HepG2 (cell line): Measurements from ENCODE around the gene DAB1. TPM values are rescaled to one million over a fixed set of nuclear protein-coding genes. Genes with fewer than 3 reads are reported as not detected.

Experiments used
- ATAC-seq: fragments of 200-7000 bp; cut with Tn5 transposase; 3 replicates; pipeline ENCODE4 v1.9.1; 2020; ENCODE audit warnings: mild to moderate bottlenecking, moderate library complexity
- BruUV-seq: library from RNA; stranded (reverse); fragments of 400-500 nt; replicated peaks from 2 replicates; lab custom pipeline; 2021; lab: Mats Ljungman, UMichigan
- CTCF ChIA-PET: fragments of 300-600 bp; formaldehyde crosslinking; extraction: SDS; loops from one replicate; lab custom pipeline; 2021; ENCODE audit warnings: low total read pairs, inconsistent platforms, low intra/inter-chr PET ratio; lab: Yijun Ruan, JAX
- POLR2A ChIA-PET: fragments of 350-600 bp; sonication (Branson Sonifier 250); formaldehyde crosslinking; loops from one replicate; lab custom pipeline; 2020; ENCODE audit warnings: antibody characterized with exemption, inconsistent platforms; lab: Yijun Ruan, JAX
- DNase-seq: peaks from one replicate; pipeline ENCODE4 v3.0.0-alpha.2; 2015; ENCODE audit warnings: low spot score
- FAIRE-seq: peaks from 3 replicates; lab custom pipeline; 2011; peaks lifted over from hg19 to GRCh38; lab: Jason Lieb, UNC
- H2AFZ ChIP-seq: one replicate; pipeline ENCODE4 v1.6.1; 2011; ENCODE audit warnings: low read length, inconsistent platforms
- H3K27ac ChIP-seq: fragments of 300-600 bp; 3 replicates; pipeline ENCODE4 v1.8.0; 2011; ENCODE audit warnings: mixed run types, mild to moderate bottlenecking, mixed read lengths, low read length, inconsistent platforms; ENCODE audit not compliant: insufficient read depth; ENCODE audit errors: extremely low read length
- H3K27me3 ChIP-seq, 2 experiments: fragments of 200-600 bp in 1 of 2; 2 replicates in 1 of 2; 3 replicates in 1 of 2; pipeline versions ENCODE4 v1.6.0 to v1.8.0; 2011; ENCODE audit warnings: low read length in 2 of 2, mild to moderate bottlenecking in 2 of 2, moderate library complexity in 2 of 2, inconsistent platforms in 1 of 2; ENCODE audit not compliant: insufficient read depth in 2 of 2, control insufficient read depth in 1 of 2
- H3K36me3 ChIP-seq, 2 experiments: fragments of 200-600 bp in 1 of 2; replicated peaks in 1 of 2; 2 replicates in 1 of 2; 3 replicates in 1 of 2; pipeline versions ENCODE4 v1.5.1 to v1.8.0; 2011; ENCODE audit warnings: low read length in 2 of 2, inconsistent platforms in 1 of 2; ENCODE audit not compliant: insufficient read depth in 2 of 2, control insufficient read depth in 1 of 2
- H3K4me1 ChIP-seq: 2 replicates; pipeline ENCODE4 v1.5.1; 2012; ENCODE audit warnings: low read length, inconsistent platforms; ENCODE audit not compliant: insufficient read depth
- H3K4me2 ChIP-seq: 2 replicates; pipeline ENCODE4 v1.6.0; 2011; ENCODE audit warnings: low read depth, low read length, inconsistent platforms
- H3K4me3 ChIP-seq, 3 experiments: fragments of 200-600 bp in 1 of 3; sonication (generic), shearing (Covaris generic) in 1 of 3; replicated peaks in 1 of 3; 2 replicates each; pipeline ENCODE4 v1.5.1; 2011 to 2016; ENCODE audit warnings: low read length in 3 of 3, inconsistent platforms in 2 of 3, low read depth in 2 of 3, mild to moderate bottlenecking in 2 of 3, control low read depth in 1 of 3, mixed read lengths in 1 of 3; ENCODE audit not compliant: insufficient read depth in 1 of 3
- H3K79me2 ChIP-seq: one replicate; pipeline ENCODE4 v1.6.1; 2011; ENCODE audit warnings: low read length, inconsistent platforms; ENCODE audit not compliant: insufficient read depth
- H3K9ac ChIP-seq: 2 replicates; pipeline ENCODE4 v1.6.0; 2011; ENCODE audit warnings: mild to moderate bottlenecking, low read depth, low read length, inconsistent platforms; ENCODE audit not compliant: insufficient read depth
- H3K9me3 ChIP-seq: 2 replicates; pipeline ENCODE4 v1.5.1; 2012; ENCODE audit warnings: mild to moderate bottlenecking, low read length
- H4K20me1 ChIP-seq: 2 replicates; pipeline ENCODE4 v1.6.0; 2011; ENCODE audit warnings: inconsistent platforms, mild to moderate bottlenecking, low read length, moderate library complexity; ENCODE audit not compliant: insufficient read depth
- GATAD1 ChIP-seq: IDR thresholded peaks from 2 replicates; pipeline ENCODE4 v1.6.1; 2016; ENCODE audit warnings: missing genetic modification reagents, missing compliant biosample characterization
- JUND ChIP-seq: sonication (generic); formaldehyde crosslinking; IDR thresholded peaks from 2 replicates; pipeline ENCODE4 v1.8.0; 2022; ENCODE audit warnings: mild to moderate bottlenecking, missing genetic modification reagents
- KDM3A ChIP-seq: IDR thresholded peaks from 2 replicates; pipeline ENCODE4 v1.6.1; 2018; ENCODE audit warnings: low read depth, missing compliant biosample characterization
- KDM5A ChIP-seq: fragments of 200-600 bp; sonication (generic); IDR thresholded peaks from 2 replicates; pipeline ENCODE4 v1.7.0; 2018; ENCODE audit warnings: antibody characterized with exemption, mild to moderate bottlenecking, low read length, borderline replicate concordance
- NR2F2 ChIP-seq: IDR thresholded peaks from 2 replicates; pipeline ENCODE4 v1.6.1; 2012; ENCODE audit warnings: low read depth, inconsistent platforms, borderline replicate concordance
- PAX8 ChIP-seq: sonication (generic); formaldehyde crosslinking; IDR thresholded peaks from 2 replicates; pipeline ENCODE4 v1.8.0; 2022; ENCODE audit warnings: mild to moderate bottlenecking, missing genetic modification reagents, borderline replicate concordance
- PHF8 ChIP-seq: sonication (generic); formaldehyde crosslinking; IDR thresholded peaks from 2 replicates; pipeline ENCODE4 v1.5.0; 2020; ENCODE audit warnings: missing genetic modification reagents
- SMARCC2 ChIP-seq: fragments of 450-650 bp; IDR thresholded peaks from 2 replicates; pipeline ENCODE4 v1.6.1; 2017; ENCODE audit warnings: antibody characterized with exemption, mild to moderate bottlenecking
- SNAI1 ChIP-seq: sonication (generic); formaldehyde crosslinking; IDR thresholded peaks from 2 replicates; pipeline ENCODE4 v1.5.0; 2020; ENCODE audit warnings: mild to moderate bottlenecking, missing genetic modification reagents, borderline replicate concordance
- SP2 ChIP-seq: sonication (generic); formaldehyde crosslinking; IDR thresholded peaks from 2 replicates; pipeline ENCODE4 v1.5.1; 2020; ENCODE audit warnings: mild to moderate bottlenecking, missing genetic modification reagents
- STAG1 ChIP-seq: sonication (generic); formaldehyde crosslinking; IDR thresholded peaks from 2 replicates; pipeline ENCODE4 v1.4.0; 2020; ENCODE audit warnings: missing genetic modification reagents
- ZNF597 ChIP-seq: sonication (generic); formaldehyde crosslinking; IDR thresholded peaks from 2 replicates; pipeline ENCODE4 v1.5.0; 2020; ENCODE audit warnings: missing genetic modification reagents
- ZNF720 ChIP-seq: sonication (generic); formaldehyde crosslinking; IDR thresholded peaks from 2 replicates; pipeline ENCODE4 v1.4.0; 2020; ENCODE audit warnings: missing genetic modification reagents
- ZNF788 ChIP-seq: sonication (generic); formaldehyde crosslinking; IDR thresholded peaks from 2 replicates; pipeline ENCODE4 v1.5.0; 2020; ENCODE audit warnings: mild to moderate bottlenecking, missing genetic modification reagents, borderline replicate concordance
- ZNF839 ChIP-seq: sonication (generic); formaldehyde crosslinking; IDR thresholded peaks from 2 replicates; pipeline ENCODE4 v1.4.0; 2020; ENCODE audit warnings: missing genetic modification reagents, mild to moderate bottlenecking, borderline replicate concordance
- ZNF841 ChIP-seq: sonication (generic); formaldehyde crosslinking; IDR thresholded peaks from 2 replicates; pipeline ENCODE4 v1.8.1; 2023; ENCODE audit warnings: missing genetic modification reagents, borderline replicate concordance
- ZSCAN25 ChIP-seq: sonication (generic); formaldehyde crosslinking; IDR thresholded peaks from 2 replicates; pipeline ENCODE4 v1.8.0; 2022; ENCODE audit warnings: mild to moderate bottlenecking, missing genetic modification reagents
- WGBS: methylation state at CpG from one replicate; pipeline ENCODE4 v1.1.6; 2017; ENCODE audit warnings: low lambda C conversion rate; 5-methylcytosine and 5-hydroxymethylcytosine counted together
- in situ Hi-C: cut with HindIII; loops from 2 replicates; pipeline ENCODE4 v1.10.0; 2017; ENCODE audit warnings: low pct_unique_long_range_greater_than_20kb; ENCODE audit not compliant: extremely low pct_ligation_motif_present
- intact Hi-C: fragments of 100-400 bp; cut with micrococcal nuclease; formaldehyde crosslinking; loops from one replicate; pipeline ENCODE4 v1.10.0; 2022; ENCODE audit not compliant: unreplicated experiment
- polyA plus RNA-seq, 8 experiments: library from polyadenylated mRNA; depleted of rRNA in 3 of 8; stranded (reverse) in 7 of 8; unstranded in 1 of 8; fragments of >200 nt; fragmentation: Illumina TruSeq in 4 of 8; extraction: Trizol in 4 of 8; gene quantifications; 2 replicates each; pipeline versions ENCODE4 v1.2.1 to v1.2.3, GENCODE V29; 2011 to 2016; ENCODE audit warnings: low read depth in 4 of 8, missing spikeins in 1 of 8, mixed read lengths in 1 of 8; ENCODE audit not compliant: insufficient read depth in 1 of 8
- total RNA-seq, 5 experiments: library from RNA; depleted of rRNA; stranded (reverse); fragments of >200 nt; fragmentation: Illumina TruSeq; extraction: Trizol; gene quantifications; 2 replicates each; pipeline ENCODE4 v1.2.3, GENCODE V29; 2016; ENCODE audit warnings: low read depth in 1 of 5
- TF ChIP-seq, protein P1 (sequence below): sonication (generic); formaldehyde crosslinking; IDR thresholded peaks from 2 replicates; pipeline ENCODE4 v1.4.0; 2020; ENCODE audit warnings: missing genetic modification reagents, borderline replicate concordance
- TF ChIP-seq, protein P2 (sequence below): sonication (generic); formaldehyde crosslinking; IDR thresholded peaks from 2 replicates; pipeline ENCODE4 v1.8.0; 2023; ENCODE audit warnings: mild to moderate bottlenecking, missing genetic modification reagents
- TF ChIP-seq, protein P3 (sequence below): sonication (generic); formaldehyde crosslinking; IDR thresholded peaks from 2 replicates; pipeline ENCODE4 v1.4.0; 2020; ENCODE audit warnings: mild to moderate bottlenecking, missing genetic modification reagents

DAB1 gene
- total and polyA plus RNA-seq, 2 of the 13 experiments (the other 11 are each of a cell fraction or from before 2014, with no cell fraction given): 0.04 to 0.13 TPM

DNA sequence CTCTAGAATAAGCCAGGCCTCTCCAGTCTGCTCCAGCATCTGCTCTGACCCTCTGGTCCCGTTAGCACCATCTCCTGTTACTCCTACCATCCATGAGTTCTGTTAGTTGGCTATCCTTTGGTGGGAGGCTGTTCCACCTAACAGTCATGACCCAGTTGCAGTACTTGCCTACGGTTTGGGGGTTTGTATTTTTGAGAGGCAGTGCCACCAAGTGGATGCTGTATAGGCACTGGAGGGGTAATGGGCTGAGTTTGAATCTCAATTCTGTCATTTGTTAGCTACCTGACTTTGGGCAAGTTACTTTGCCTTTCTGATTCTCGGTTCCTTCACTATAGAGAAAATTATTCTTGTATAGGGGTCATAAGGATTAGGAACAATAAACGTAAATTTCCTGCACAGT is 445.9 kb downstream of the DAB1 start (continued):
- TF ChIP-seq ZNF597 (CRISPR knock-in tag) (no peak), ZNF788 (no peak), STAG1 (CRISPR knock-in tag) (peak; percentile 74), SNAI1 (CRISPR knock-in tag) (no peak), SMARCC2 (no peak), ZNF839 (CRISPR knock-in tag) (no peak)
- TF ChIP-seq, protein P1, sequence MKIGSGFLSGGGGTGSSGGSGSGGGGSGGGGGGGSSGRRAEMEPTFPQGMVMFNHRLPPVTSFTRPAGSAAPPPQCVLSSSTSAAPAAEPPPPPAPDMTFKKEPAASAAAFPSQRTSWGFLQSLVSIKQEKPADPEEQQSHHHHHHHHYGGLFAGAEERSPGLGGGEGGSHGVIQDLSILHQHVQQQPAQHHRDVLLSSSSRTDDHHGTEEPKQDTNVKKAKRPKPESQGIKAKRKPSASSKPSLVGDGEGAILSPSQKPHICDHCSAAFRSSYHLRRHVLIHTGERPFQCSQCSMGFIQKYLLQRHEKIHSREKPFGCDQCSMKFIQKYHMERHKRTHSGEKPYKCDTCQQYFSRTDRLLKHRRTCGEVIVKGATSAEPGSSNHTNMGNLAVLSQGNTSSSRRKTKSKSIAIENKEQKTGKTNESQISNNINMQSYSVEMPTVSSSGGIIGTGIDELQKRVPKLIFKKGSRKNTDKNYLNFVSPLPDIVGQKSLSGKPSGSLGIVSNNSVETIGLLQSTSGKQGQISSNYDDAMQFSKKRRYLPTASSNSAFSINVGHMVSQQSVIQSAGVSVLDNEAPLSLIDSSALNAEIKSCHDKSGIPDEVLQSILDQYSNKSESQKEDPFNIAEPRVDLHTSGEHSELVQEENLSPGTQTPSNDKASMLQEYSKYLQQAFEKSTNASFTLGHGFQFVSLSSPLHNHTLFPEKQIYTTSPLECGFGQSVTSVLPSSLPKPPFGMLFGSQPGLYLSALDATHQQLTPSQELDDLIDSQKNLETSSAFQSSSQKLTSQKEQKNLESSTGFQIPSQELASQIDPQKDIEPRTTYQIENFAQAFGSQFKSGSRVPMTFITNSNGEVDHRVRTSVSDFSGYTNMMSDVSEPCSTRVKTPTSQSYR (CRISPR knock-in tag): no peak

DNA sequence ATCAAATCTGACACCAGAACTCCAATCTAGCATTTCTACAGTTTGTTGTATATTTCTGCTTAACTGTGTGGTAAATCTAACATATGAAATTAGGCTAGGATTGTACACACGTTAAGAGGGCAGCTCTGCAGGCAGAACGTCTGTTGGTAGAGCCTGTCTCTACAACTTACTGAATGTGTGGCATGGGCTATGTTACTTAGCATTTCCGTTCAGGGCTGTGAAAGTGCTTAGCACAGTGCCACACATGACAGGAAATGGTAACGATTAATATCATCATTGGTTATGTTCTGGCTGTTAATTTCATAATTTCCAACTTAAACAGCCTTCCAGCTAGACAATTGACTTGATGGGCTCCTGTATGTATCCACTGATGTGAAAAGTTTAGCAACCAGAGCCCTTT is 448.4 kb downstream of the DAB1 start:
- in situ Hi-C loops (no loop called here), intact Hi-C loops (no loop called here)
- ChIA-PET CTCF (no interaction called here), POLR2A (no interaction called here)
- Histone ChIP-seq H3K79me2 (no peaks in the 10 kb centered on the region), H3K36me3 (no peaks in the 10 kb centered on the region), H4K20me1 (no peaks in the 10 kb centered on the region), H3K4me2 (no peak overlapping the region), H3K27ac (no peak overlapping the region), H3K27me3 (no peaks in the 10 kb centered on the region), H2AFZ (no peak overlapping the region), H3K9me3 (no peaks in the 10 kb centered on the region), H3K4me3 (no peak overlapping the region), H3K4me1 (peaks cover 24% of the 10 kb centered on the region), H3K9ac (no peak overlapping the region)
- WGBS: 83% methylated on average over 4 of the region's 4 CpGs
- FAIRE-seq (no peak), ATAC-seq (no peak), DNase-seq (no peak)
- no TSS peak for BruUV-seq
- TF ChIP-seq ZSCAN25 (CRISPR knock-in tag) (no peak), NR2F2 (no peak), GATAD1 (CRISPR knock-in tag) (no peak), SP2 (CRISPR knock-in tag) (no peak), KDM5A (no peak), JUND (CRISPR knock-in tag) (no peak), ZNF841 (CRISPR knock-in tag) (no peak), ZNF720 (CRISPR knock-in tag) (no peak), KDM3A (CRISPR knock-in tag) (no peak), SNAI1 (CRISPR knock-in tag) (no peak), PAX8 (CRISPR knock-in tag) (no peak), PHF8 (no peak)
- TF ChIP-seq, protein P2, sequence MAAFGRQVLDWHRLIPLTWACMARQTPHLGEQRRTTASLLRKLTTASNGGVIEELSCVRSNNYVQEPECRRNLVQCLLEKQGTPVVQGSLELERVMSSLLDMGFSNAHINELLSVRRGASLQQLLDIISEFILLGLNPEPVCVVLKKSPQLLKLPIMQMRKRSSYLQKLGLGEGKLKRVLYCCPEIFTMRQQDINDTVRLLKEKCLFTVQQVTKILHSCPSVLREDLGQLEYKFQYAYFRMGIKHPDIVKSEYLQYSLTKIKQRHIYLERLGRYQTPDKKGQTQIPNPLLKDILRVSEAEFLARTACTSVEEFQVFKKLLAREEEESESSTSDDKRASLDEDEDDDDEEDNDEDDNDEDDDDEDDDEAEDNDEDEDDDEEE: no peak
- TF ChIP-seq, protein P3, sequence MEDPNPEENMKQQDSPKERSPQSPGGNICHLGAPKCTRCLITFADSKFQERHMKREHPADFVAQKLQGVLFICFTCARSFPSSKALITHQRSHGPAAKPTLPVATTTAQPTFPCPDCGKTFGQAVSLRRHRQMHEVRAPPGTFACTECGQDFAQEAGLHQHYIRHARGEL (CRISPR knock-in tag): no peak
